Smooth muscle cell (in vitro differentiated cells): Measurements from ENCODE around the gene INPP5A. TPM values are rescaled to one million over a fixed set of nuclear protein-coding genes. Genes with fewer than 3 reads are reported as not detected.

Experiments used
- DNase-seq: peaks from one replicate; lab custom pipeline; 2025; ENCODE audit not compliant: unreplicated experiment; lab: John Stamatoyannopoulos, UW
- H2AFZ ChIP-seq: fragments of 200-600 bp; sonication (generic); 2 replicates; pipeline ENCODE4 v1.6.0; 2016; ENCODE audit warnings: antibody characterized with exemption, low read depth, mild to moderate bottlenecking
- H3F3A ChIP-seq: fragments of 200-600 bp; sonication (generic); 2 replicates; pipeline ENCODE4 v1.6.0; 2017; ENCODE audit warnings: antibody characterized with exemption, low read depth
- H3K27ac ChIP-seq: fragments of 200-600 bp; sonication (generic); 2 replicates; pipeline ENCODE4 v1.5.1; 2016; ENCODE audit warnings: low read depth, mild to moderate bottlenecking
- H3K27me3 ChIP-seq: fragments of 200-600 bp; sonication (generic); 2 replicates; pipeline ENCODE4 v1.6.1; 2016; ENCODE audit warnings: low read depth, mild to moderate bottlenecking
- H3K36me3 ChIP-seq: fragments of 200-600 bp; sonication (generic); 2 replicates; pipeline ENCODE4 v1.5.1; 2016; ENCODE audit warnings: low read depth
- H3K4me1 ChIP-seq: fragments of 200-600 bp; sonication (generic); 2 replicates; pipeline ENCODE4 v1.5.1; 2016; ENCODE audit warnings: low read depth
- H3K4me2 ChIP-seq: fragments of 200-600 bp; sonication (generic); 2 replicates; pipeline ENCODE4 v1.6.0; 2016; ENCODE audit warnings: mild to moderate bottlenecking
- H3K4me3 ChIP-seq: fragments of 200-600 bp; sonication (generic); 2 replicates; pipeline ENCODE4 v1.5.1; 2016; ENCODE audit warnings: mild to moderate bottlenecking
- H3K79me2 ChIP-seq: fragments of 200-600 bp; sonication (generic); 2 replicates; pipeline ENCODE4 v1.6.0; 2016; ENCODE audit warnings: low read depth, mild to moderate bottlenecking
- H3K9ac ChIP-seq: fragments of 200-600 bp; sonication (generic); 2 replicates; pipeline ENCODE4 v1.6.0; 2016; ENCODE audit warnings: low read depth
- H3K9me3 ChIP-seq: fragments of 200-600 bp; sonication (generic); replicated peaks from 2 replicates; pipeline ENCODE4 v1.5.1; 2016; ENCODE audit warnings: low read depth
- H4K20me1 ChIP-seq: fragments of 200-600 bp; sonication (generic); 2 replicates; pipeline ENCODE4 v1.6.0; 2016; ENCODE audit warnings: low read depth
- WGBS: methylation state at CpG from one replicate; pipeline ENCODE4 v1.1.7; 2016; ENCODE audit warnings: low lambda C conversion rate; 5-methylcytosine and 5-hydroxymethylcytosine counted together
- polyA plus RNA-seq: library from polyadenylated mRNA; unstranded; fragments of >200 nt; fragmentation: Nextera tagmentation; extraction: Ambion mirVana; gene quantifications from 2 replicates; pipeline ENCODE4 v1.2.1, GENCODE V29; 2016
- total RNA-seq: library from RNA; depleted of rRNA; stranded (reverse); fragments of >200 nt; gene quantifications from 2 replicates; pipeline ENCODE4 v1.2.3, GENCODE V29; 2014
- TF ChIP-seq, protein P1 (sequence below): fragments of 200-600 bp; sonication (generic); IDR thresholded peaks from 2 replicates; pipeline ENCODE4 v1.5.1; 2017; ENCODE audit warnings: borderline replicate concordance, mild to moderate bottlenecking, antibody characterized with exemption; ENCODE audit not compliant: insufficient read depth, poor library complexity, severe bottlenecking

Gene INPP5A
- total and polyA plus RNA-seq, 2 experiments from 2014 or later = 48.0 to 55.9 TPM

DNA sequence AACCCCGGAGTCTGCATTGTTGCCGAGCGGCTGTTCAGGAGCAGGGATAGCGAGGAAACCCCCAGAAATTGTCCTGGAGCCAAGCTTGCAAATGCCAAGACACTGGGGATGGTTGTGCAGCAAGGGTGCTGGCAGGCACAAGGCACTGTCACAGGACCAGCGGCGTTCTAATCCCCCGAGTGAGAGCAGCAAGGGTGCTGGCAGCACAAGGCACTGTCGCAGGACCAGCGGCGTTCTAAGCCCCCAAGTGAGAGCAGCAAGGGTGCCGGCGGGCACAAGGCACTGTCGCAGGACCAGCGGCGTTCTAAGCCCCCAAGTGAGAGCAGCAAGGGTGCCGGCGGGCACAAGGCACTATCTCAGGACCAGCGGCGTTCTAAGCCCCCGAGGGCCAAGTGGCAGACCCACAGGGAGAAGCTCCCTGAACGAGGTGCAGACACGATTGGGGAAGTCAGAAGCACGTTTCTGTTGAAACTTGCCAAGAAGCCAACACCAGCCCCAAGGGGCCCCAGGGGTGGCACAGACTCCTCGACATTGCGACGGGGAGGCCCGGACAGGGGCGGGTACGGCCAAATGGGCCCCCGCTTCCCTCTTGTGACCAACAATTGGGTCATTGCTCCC, 40.4 kb upstream of the INPP5A start:
- no peaks in the 10 kb centered on the region for H3K27me3 ChIP-seq
- no peak overlapping the region for H3K9ac ChIP-seq
- no peaks in the 10 kb centered on the region for H3K36me3 ChIP-seq
- no peaks in the 10 kb centered on the region for H3K79me2 ChIP-seq
- DNase-seq = no peak
- H3K4me2 ChIP-seq = no peak overlapping the region
- WGBS = 90% methylated on average over 30 of the region's 30 CpGs
- H3K9me3 ChIP-seq = no peaks in the 10 kb centered on the region
- H3K27ac ChIP-seq = no peak overlapping the region
- no peak overlapping the region for H3K4me3 ChIP-seq
- H2AFZ ChIP-seq = no peak overlapping the region
- H3F3A ChIP-seq = no peaks in the 10 kb centered on the region
- H4K20me1 ChIP-seq = no peaks in the 10 kb centered on the region
- H3K4me1 ChIP-seq = no peaks in the 10 kb centered on the region
- TF ChIP-seq, protein P1, sequence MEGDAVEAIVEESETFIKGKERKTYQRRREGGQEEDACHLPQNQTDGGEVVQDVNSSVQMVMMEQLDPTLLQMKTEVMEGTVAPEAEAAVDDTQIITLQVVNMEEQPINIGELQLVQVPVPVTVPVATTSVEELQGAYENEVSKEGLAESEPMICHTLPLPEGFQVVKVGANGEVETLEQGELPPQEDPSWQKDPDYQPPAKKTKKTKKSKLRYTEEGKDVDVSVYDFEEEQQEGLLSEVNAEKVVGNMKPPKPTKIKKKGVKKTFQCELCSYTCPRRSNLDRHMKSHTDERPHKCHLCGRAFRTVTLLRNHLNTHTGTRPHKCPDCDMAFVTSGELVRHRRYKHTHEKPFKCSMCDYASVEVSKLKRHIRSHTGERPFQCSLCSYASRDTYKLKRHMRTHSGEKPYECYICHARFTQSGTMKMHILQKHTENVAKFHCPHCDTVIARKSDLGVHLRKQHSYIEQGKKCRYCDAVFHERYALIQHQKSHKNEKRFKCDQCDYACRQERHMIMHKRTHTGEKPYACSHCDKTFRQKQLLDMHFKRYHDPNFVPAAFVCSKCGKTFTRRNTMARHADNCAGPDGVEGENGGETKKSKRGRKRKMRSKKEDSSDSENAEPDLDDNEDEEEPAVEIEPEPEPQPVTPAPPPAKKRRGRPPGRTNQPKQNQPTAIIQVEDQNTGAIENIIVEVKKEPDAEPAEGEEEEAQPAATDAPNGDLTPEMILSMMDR = no peak

DNA sequence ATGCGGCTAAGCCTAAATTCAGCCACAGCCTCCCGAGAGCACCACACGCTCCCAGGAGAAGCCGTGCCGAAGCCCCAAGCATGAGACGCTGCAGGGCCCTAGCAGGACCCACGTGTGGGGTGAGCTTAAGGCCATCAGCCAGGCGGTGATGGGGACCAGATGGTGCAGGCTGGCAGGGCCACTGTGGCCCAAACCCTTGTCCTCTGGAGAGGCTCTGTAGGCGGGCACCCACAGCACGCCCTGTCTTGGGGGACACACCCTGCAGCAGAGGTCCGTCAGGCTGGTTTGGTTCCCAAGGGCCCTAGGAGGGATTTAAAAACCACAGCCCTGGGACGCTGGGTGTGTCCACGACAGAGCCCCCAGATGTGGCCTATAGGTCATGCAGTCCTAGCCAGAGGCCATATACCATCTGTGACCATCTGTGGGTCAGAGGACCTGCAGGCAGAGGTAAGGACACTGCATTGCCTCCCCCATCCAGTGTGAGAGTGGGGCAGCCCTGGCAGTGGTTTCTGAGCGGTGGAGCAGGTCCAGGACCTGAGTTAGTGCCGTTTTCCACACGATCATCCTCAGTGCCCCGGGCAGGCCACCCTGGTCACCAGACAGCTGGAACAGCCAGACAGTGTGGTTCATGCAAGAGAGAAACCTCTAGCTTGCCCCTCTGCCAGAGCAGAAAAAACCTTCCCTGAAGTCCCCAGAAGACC, 39.6 kb upstream of the INPP5A start:
- WGBS = 93% methylated on average over 17 of the region's 17 CpGs

DNA sequence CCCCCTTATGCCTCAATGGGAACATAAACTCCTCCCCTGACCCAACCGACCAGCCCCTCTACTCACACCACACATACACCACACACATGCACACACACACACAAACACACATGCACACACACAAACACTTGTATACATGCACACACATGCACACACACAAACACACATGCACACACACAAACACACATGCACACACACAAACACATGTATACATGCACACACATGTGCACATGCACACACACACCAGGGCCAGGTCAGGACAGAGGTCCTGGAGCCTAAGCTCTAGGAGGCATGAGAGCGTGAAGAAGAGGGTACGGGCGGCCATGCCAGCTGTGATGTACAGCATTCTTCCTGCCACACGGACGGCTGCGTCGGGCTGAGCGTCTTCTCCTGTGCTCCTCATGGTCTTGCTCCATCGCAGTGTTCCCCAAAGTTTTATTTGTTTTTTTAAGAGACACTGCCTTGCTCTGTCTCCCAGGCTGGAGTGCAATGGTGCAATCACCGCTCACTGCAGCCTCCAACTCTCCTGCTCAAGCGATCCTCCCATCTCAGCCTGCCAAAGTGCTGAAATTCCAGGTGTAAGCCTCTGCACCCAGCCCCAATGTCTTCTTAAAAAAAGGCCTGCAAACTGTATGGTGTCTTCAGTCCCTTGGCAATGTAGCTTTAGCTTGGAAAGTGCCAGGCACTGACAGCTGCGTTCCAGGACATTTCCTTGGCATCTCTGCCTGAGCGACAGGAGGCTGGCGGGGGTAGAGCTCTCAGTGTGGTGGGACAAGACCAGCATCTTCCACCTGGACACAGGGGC, 38.8 kb upstream of the INPP5A start:
- Histone ChIP-seq H3K4me2 (no peak overlapping the region), H3K4me3 (no peak overlapping the region), H3K4me1 (no peaks in the 10 kb centered on the region), H3F3A (no peaks in the 10 kb centered on the region), H3K36me3 (no peaks in the 10 kb centered on the region), H3K27ac (no peak overlapping the region), H3K9ac (no peak overlapping the region), H3K79me2 (no peaks in the 10 kb centered on the region), H3K27me3 (no peaks in the 10 kb centered on the region), H3K9me3 (no peaks in the 10 kb centered on the region), H4K20me1 (no peaks in the 10 kb centered on the region), H2AFZ (no peak overlapping the region)
- no peak for DNase-seq
- WGBS = 92% methylated on average over 14 of the region's 15 CpGs
- TF ChIP-seq, protein P1 = no peak

More for the DNA sequence above, 39.6 kb upstream of the INPP5A start:
- H3K9ac ChIP-seq = no peak overlapping the region
- H3K4me3 ChIP-seq = no peak overlapping the region
- no peak for DNase-seq
- H3K9me3 ChIP-seq = no peaks in the 10 kb centered on the region
- no peaks in the 10 kb centered on the region for H3K4me1 ChIP-seq
- no peaks in the 10 kb centered on the region for H3K27me3 ChIP-seq
- no peak overlapping the region for H3K27ac ChIP-seq
- no peaks in the 10 kb centered on the region for H3F3A ChIP-seq
- TF ChIP-seq, protein P1 = no peak
- no peak overlapping the region for H2AFZ ChIP-seq
- H3K36me3 ChIP-seq = no peaks in the 10 kb centered on the region
- H3K79me2 ChIP-seq = no peaks in the 10 kb centered on the region
- H3K4me2 ChIP-seq = no peak overlapping the region
- H4K20me1 ChIP-seq = no peaks in the 10 kb centered on the region
